SU-DHL-6 (cell line): ENCODE data around the gene BTG4.

ENCODE experiments used
- H2AFZ ChIP-seq: fragments of 200-600 bp; sonication (generic); 2 replicates; pipeline ENCODE4 v1.6.1; 2014; ENCODE audit warnings: low read depth, mild to moderate bottlenecking, moderate library complexity, mixed read lengths, antibody characterized with exemption, low read length; ENCODE audit not compliant: severe bottlenecking
- H3F3A ChIP-seq: fragments of 200-600 bp; shearing (Covaris generic); 2 replicates; pipeline ENCODE4 v1.6.0; 2016; ENCODE audit warnings: antibody characterized with exemption, mild to moderate bottlenecking; ENCODE audit not compliant: insufficient read depth
- H3K27ac ChIP-seq: fragments of 200-600 bp; sonication (generic); 2 replicates; pipeline ENCODE4 v1.5.1; 2016; ENCODE audit warnings: low read depth, mild to moderate bottlenecking, low read length, moderate library complexity, mixed read lengths
- H3K27me3 ChIP-seq: fragments of 200-600 bp; sonication (generic), shearing (Covaris generic); 2 replicates; pipeline ENCODE4 v1.6.0; 2014; ENCODE audit warnings: mild to moderate bottlenecking, low read length
- H3K36me3 ChIP-seq: fragments of 200-600 bp; sonication (generic); 2 replicates; pipeline ENCODE4 v1.6.1; 2014; ENCODE audit warnings: mild to moderate bottlenecking, low read length, mixed read lengths
- H3K4me2 ChIP-seq: fragments of 300-600, 200-600 bp; shearing (Covaris generic), sonication (generic); 2 replicates; pipeline ENCODE4 v1.6.0; 2014; ENCODE audit warnings: low read length, low read depth, mild to moderate bottlenecking; ENCODE audit not compliant: poor library complexity, severe bottlenecking
- H3K4me3 ChIP-seq: fragments of 200-600 bp; sonication (generic); 2 replicates; pipeline ENCODE4 v1.5.1; 2014; ENCODE audit warnings: antibody characterized with exemption, low read length, mild to moderate bottlenecking, mixed read lengths; ENCODE audit not compliant: insufficient read depth, poor library complexity, severe bottlenecking
- H3K79me2 ChIP-seq: fragments of 200-600 bp; sonication (generic); 2 replicates; pipeline ENCODE4 v1.6.1; 2014; ENCODE audit warnings: mild to moderate bottlenecking, low read length, moderate library complexity; ENCODE audit not compliant: insufficient read depth
- H3K9ac ChIP-seq: fragments of 200-600 bp; sonication (generic); 2 replicates; pipeline ENCODE4 v1.7.0; 2014; ENCODE audit warnings: mild to moderate bottlenecking, low read length
- H3K9me2 ChIP-seq: fragments of 200-600 bp; sonication (generic); replicated peaks from 2 replicates; pipeline ENCODE4 v1.6.1; 2014; ENCODE audit warnings: low read length; ENCODE audit not compliant: insufficient read depth
- H3K9me3 ChIP-seq: fragments of 200-600 bp; sonication (generic); 2 replicates; pipeline ENCODE4 v1.6.1; 2014; ENCODE audit warnings: low read length, mixed read lengths; ENCODE audit not compliant: insufficient read depth
- H4K20me1 ChIP-seq: fragments of 200-600 bp; sonication (generic); 2 replicates; pipeline ENCODE4 v1.6.1; 2014; ENCODE audit warnings: low read depth, mild to moderate bottlenecking, antibody characterized with exemption, low read length, moderate library complexity, mixed read lengths
- CTCF ChIP-seq: fragments of 200-600 bp; sonication (generic); IDR thresholded peaks from one replicate; pipeline ENCODE4 v1.5.1; 2017; ENCODE audit warnings: antibody characterized with exemption, mild to moderate bottlenecking, low read length, moderate library complexity; ENCODE audit not compliant: insufficient read depth, poor library complexity, severe bottlenecking
- EZH2phosphoT487 ChIP-seq: fragments of 200-600 bp; sonication (generic), shearing (Covaris generic); conservative IDR thresholded peaks from 2 replicates; pipeline ENCODE4 v1.6.1; 2018; ENCODE audit warnings: mild to moderate bottlenecking, antibody characterized with exemption, low read length, moderate library complexity, mixed read lengths

Gene BTG4

DNA sequence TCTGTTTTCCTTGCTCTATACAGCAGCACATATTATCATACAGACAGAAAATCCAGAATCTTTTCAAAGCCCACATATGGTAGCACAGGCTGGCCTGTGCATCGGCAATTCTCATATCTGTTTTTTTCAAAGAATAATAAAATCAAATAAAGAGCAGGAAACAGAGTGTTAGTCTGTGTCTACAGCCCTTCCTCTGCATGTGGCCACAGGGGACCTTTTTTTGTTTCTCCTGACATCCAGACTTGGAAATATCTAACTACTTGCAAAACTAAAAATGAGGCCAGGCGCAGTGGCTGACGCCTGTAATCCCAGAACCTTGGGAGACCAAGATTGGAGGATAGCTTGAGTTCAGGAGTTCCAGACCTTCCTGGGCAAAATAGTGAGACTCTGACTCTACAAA, 48.6 kb upstream of the BTG4 start:
- Histone ChIP-seq H3F3A (no peaks in the 10 kb centered on the region), H3K9ac (no peak overlapping the region)

DNA sequence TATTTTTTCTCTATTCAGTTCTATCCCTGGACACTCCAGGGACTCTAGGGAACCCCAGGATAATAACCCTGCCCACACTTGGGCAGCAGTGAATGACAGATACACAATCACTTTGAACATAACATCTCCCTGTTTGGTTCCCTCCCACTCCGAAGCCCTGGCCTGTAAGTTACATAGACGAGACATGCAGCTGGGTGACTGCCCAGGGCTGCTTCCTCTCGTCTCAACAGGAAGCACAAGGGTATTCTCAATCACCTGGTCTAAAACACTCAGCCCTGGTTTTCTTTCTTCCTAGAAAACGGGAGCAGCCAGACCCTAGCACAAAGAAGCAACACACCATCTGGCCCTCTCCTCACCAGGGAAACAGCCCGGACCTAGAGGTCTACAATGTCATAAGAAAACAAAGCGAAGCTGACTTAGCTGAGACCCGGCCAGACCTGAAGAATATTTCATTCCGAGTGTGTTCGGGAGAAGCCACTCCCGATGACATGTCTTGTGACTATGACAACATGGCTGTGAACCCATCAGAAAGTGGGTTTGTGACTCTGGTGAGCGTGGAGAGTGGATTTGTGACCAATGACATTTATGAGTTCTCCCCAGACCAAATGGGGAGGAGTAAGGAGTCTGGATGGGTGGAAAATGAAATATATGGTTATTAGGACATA, 47.7 kb upstream of the BTG4 start:
- TF ChIP-seq CTCF, result no peak
- TF ChIP-seq EZH2phosphoT487, result no peak
- Histone ChIP-seq H3K9me3 (no peaks in the 10 kb centered on the region), H3K27ac (no peak overlapping the region), H3K4me3 (no peak overlapping the region), H3K9me2 (no peaks in the 10 kb centered on the region), H3K27me3 (no peaks in the 10 kb centered on the region), H3K4me2 (no peak overlapping the region), H3K36me3 (no peaks in the 10 kb centered on the region), H4K20me1 (no peaks in the 10 kb centered on the region), H3K9ac (no peak overlapping the region), H3F3A (no peaks in the 10 kb centered on the region), H2AFZ (no peak overlapping the region), H3K79me2 (no peaks in the 10 kb centered on the region)

More for the DNA sequence above, 48.6 kb upstream of the BTG4 start:
- no peak overlapping the region for H3K4me3 ChIP-seq
- no peaks in the 10 kb centered on the region for H3K9me2 ChIP-seq
- H3K4me2 ChIP-seq, result no peak overlapping the region
- TF ChIP-seq EZH2phosphoT487, result no peak
- TF ChIP-seq CTCF, result no peak
- H3K27ac ChIP-seq, result no peak overlapping the region
- H3K9me3 ChIP-seq, result no peaks in the 10 kb centered on the region
- no peak overlapping the region for H2AFZ ChIP-seq
- no peaks in the 10 kb centered on the region for H3K27me3 ChIP-seq
- H3K79me2 ChIP-seq, result no peaks in the 10 kb centered on the region
- H3K36me3 ChIP-seq, result no peaks in the 10 kb centered on the region
- no peaks in the 10 kb centered on the region for H4K20me1 ChIP-seq

GRCh38 chr11:111557425-111558111, 45.4 kb upstream of the BTG4 start:
- Histone ChIP-seq H3K4me2 (no peak overlapping the region), H3K9me3 (no peaks in the 10 kb centered on the region), H4K20me1 (no peaks in the 10 kb centered on the region), H3K4me3 (no peak overlapping the region), H3K9me2 (no peaks in the 10 kb centered on the region), H3K79me2 (no peaks in the 10 kb centered on the region), H3F3A (no peaks in the 10 kb centered on the region), H2AFZ (no peak overlapping the region), H3K9ac (no peak overlapping the region), H3K36me3 (no peaks in the 10 kb centered on the region), H3K27me3 (no peaks in the 10 kb centered on the region), H3K27ac (no peak overlapping the region)
- no peak for TF ChIP-seq EZH2phosphoT487
- no peak for TF ChIP-seq CTCF
